Measurements from ENCODE around the gene CRACR2B.
A peak's percentile ranks its signal among the peaks of the same experiment; 100 is the strongest.

Gene CRACR2B

DNA sequence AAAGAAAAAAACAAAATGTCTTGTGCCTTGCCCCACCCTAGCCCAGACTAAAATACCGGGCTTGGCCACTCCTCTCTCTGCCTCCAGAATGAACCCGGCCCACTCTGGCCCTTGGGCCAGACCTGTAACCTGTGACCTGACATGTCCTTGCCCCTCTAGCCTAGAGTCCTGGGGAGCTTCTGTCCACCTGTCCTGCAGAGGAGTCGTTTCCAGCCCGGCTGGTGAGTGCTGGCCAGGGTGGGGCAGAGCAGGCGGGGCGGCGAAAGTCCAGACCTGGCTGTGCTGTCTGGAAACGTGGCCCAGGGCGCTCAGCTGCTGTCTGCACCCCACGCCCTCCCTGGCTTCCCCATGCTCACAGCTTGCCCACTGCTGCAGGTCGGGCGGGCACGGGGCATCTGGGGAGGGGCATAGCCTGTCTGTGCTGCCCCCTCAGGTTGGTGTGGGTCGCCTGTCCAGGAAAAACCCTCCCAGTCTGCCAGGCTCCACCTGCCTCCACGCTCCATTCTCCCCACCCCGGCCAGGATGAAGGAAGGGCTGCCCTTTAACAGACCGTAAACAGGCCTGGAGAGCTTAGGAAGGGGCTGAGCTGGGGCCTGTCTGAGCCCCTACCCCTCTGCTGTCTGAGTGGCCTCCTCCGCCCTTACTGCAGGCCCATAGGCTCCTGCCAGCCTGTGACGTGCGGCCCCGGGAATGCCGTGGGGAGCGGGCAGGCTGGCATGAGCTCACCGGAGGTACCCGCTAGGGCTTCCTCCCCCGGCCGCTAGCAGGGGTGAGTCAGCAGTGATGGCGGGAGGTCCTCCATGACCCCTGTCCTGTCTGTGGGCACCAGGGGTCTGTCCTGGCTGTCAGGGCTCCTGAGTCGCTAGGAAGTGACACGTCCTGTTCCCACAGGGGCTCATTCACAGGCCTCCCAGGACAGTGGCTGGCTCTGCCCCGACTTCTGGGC lies 6.9 kb downstream of the CRACR2B start (continued):
- TF ChIP-seq, protein P1, sequence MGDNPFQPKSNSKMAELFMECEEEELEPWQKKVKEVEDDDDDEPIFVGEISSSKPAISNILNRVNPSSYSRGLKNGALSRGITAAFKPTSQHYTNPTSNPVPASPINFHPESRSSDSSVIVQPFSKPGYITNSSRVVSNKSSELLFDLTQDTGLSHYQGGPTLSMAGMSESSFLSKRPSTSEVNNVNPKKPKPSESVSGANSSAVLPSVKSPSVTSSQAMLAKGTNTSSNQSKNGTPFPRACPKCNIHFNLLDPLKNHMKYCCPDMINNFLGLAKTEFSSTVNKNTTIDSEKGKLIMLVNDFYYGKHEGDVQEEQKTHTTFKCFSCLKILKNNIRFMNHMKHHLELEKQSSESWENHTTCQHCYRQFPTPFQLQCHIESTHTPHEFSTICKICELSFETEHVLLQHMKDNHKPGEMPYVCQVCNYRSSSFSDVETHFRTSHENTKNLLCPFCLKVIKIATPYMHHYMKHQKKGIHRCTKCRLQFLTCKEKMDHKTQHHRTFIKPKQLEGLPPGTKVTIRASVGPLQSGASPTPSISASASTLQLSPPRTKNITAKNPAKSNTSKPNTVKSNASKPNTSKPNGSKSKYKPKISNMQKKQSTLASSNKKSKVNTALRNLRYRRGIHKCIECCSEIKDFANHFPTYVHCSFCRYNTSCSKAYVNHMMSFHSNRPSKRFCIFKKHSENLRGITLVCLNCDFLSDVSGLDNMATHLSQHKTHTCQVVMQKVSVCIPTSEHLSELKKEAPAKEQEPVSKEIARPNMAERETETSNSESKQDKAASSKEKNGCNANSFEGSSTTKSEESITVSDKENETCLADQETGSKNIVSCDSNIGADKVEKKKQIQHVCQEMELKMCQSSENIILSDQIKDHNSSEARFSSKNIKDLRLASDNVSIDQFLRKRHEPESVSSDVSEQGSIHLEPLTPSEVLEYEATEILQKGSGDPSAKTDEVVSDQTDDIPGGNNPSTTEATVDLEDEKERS (tag by site-specific recombination; IDR thresholded peaks at IDR 0.05): no peak
- 0 out of 2 replicates have a peak, but pooled peaks have one; percentile 1 for TF ChIP-seq ZBTB17 (tag by site-specific recombination; IDR thresholded peaks at IDR 0.05)

DNA sequence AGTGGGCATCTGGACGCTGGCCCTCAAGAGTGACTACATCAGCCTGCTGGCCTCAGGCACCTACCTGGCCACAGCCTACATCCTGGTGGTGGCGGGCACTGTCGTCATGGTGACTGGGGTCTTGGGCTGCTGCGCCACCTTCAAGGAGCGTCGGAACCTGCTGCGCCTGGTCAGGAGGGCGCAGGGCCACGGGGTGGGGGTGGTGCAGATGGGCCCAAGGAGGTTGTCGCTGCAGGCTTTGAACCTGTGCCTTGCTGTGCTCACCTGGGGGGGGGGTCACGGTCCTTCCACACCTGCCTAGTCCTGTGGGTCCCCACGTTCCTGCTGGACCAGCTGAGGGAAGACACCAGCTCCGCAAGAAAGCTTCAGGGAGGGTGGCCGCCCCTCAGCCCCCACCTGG lies 8.6 kb downstream of the CRACR2B start:
- H3K27ac ChIP-seq (ENCODE audit: extremely low read depth, low read depth, low read length): no peak overlapping the region

DNA sequence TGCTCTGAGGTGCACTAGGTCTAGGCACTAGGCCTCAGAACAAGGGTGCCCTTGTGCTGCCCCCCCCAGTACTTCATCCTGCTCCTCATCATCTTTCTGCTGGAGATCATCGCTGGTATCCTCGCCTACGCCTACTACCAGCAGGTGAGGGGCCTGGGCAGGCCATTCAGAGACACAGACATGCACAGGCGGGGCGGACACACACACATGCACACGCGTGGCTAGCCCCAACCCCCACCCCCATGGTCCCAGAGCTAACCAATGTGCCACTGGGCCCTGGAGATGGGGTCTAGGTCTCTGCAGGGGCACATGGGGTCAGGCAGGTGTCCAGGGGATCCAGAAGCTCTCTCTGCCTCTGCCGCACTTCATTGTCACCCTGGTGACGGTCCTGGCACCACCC lies 9.0 kb downstream of the CRACR2B start:
- no peaks in the 10 kb centered on the region; the same call in 1 of the 2 replicates for H3K4me1 ChIP-seq (ENCODE audit: control insufficient read depth, insufficient read depth, low read length)
- TF ChIP-seq, protein P2, sequence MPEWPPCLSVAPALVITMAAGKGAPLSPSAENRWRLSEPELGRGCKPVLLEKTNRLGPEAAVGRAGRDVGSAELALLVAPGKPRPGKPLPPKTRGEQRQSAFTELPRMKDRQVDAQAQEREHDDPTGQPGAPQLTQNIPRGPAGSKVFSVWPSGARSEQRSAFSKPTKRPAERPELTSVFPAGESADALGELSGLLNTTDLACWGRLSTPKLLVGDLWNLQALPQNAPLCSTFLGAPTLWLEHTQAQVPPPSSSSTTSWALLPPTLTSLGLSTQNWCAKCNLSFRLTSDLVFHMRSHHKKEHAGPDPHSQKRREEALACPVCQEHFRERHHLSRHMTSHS (tag by site-specific recombination; IDR thresholded peaks at IDR 0.05): no peak
- TF ChIP-seq ZNF76 (tag by site-specific recombination; IDR thresholded peaks at IDR 0.05; ENCODE audit: borderline replicate concordance, low read depth): no peak
- TF ChIP-seq, protein P3, sequence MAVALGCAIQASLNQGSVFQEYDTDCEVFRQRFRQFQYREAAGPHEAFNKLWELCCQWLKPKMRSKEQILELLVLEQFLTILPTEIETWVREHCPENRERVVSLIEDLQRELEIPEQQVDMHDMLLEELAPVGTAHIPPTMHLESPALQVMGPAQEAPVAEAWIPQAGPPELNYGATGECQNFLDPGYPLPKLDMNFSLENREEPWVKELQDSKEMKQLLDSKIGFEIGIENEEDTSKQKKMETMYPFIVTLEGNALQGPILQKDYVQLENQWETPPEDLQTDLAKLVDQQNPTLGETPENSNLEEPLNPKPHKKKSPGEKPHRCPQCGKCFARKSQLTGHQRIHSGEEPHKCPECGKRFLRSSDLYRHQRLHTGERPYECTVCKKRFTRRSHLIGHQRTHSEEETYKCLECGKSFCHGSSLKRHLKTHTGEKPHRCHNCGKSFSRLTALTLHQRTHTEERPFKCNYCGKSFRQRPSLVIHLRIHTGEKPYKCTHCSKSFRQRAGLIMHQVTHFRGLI (tag by site-specific recombination; IDR thresholded peaks at IDR 0.05): no peak
- TF ChIP-seq ZNF544 (tag by site-specific recombination; IDR thresholded peaks at IDR 0.05): no peak
- no peak for TF ChIP-seq ZNF664 (tag by site-specific recombination; IDR thresholded peaks at IDR 0.05)
- no peak for TF ChIP-seq ZBTB1 (tag by site-specific recombination; IDR thresholded peaks at IDR 0.05)
- no peak for TF ChIP-seq ZNF843 (tag by site-specific recombination; IDR thresholded peaks at IDR 0.05)
- TF ChIP-seq ZNF670 (tag by site-specific recombination; IDR thresholded peaks at IDR 0.05; ENCODE audit: low read depth): no peak
- TF ChIP-seq GLI2 (tag by site-specific recombination; IDR thresholded peaks at IDR 0.05; ENCODE audit: borderline replicate concordance, low read depth): no peak
- peaks cover 0 to 63% of the 10 kb centered on the region in 2 experiments; a peak in 1 of 3 replicates for H3K36me3 ChIP-seq (ENCODE audit: control insufficient read depth in 2 of 2, insufficient read depth in 1 of 2, low read length in 2 of 2)
- H3K4me3 ChIP-seq (ENCODE audit: low read depth, low read length): no peak overlapping the region
- no peaks in the 10 kb centered on the region for H3K9me3 ChIP-seq (ENCODE audit: control insufficient read depth, insufficient read depth, low read depth, low read length)
- H3K27ac ChIP-seq (ENCODE audit: extremely low read depth, low read depth, low read length): no peak overlapping the region
- ChIA-PET CTCF (no interaction called here), POLR2A (interaction anchor here (0.9 to 15.0 kb wide), 3 partner anchors 9 to 46 kb away, joined by 3 to 202 read pairs (median 3); partner anchors contain the start of genes CEND1, CRACR2B and PNPLA2)

More for the DNA sequence above, 8.6 kb downstream of the CRACR2B start:
- H3K4me1 ChIP-seq (ENCODE audit: control insufficient read depth, insufficient read depth, low read length): no peaks in the 10 kb centered on the region; the same call in 1 of the 2 replicates
- peaks cover 0 to 63% of the 10 kb centered on the region in 2 experiments; a peak in 1 of 3 replicates for H3K36me3 ChIP-seq (ENCODE audit: control insufficient read depth in 2 of 2, insufficient read depth in 1 of 2, low read length in 2 of 2)
- no peak overlapping the region for H3K4me3 ChIP-seq (ENCODE audit: low read depth, low read length)
- CTCF ChIA-PET: no interaction called here
- H3K9me3 ChIP-seq (ENCODE audit: control insufficient read depth, insufficient read depth, low read depth, low read length): no peaks in the 10 kb centered on the region
- POLR2A ChIA-PET: interaction anchor here (0.7 to 15.0 kb wide), 5 partner anchors 8 to 354 kb away, joined by 3 to 202 read pairs (median 3); partner anchors contain the start of genes CEND1, CRACR2B and PNPLA2
- TF ChIP-seq ZNF777 (tag by site-specific recombination; IDR thresholded peaks at IDR 0.05; ENCODE audit: borderline replicate concordance) (no peak), ZNF169 (tag by site-specific recombination; IDR thresholded peaks at IDR 0.05) (no peak), ZNF266 (tag by site-specific recombination; IDR thresholded peaks at IDR 0.05; ENCODE audit: low read depth) (no peak), ZNF776 (tag by site-specific recombination; IDR thresholded peaks at IDR 0.05; ENCODE audit: borderline replicate concordance) (no peak)

Data from HEK293 (cell line).